GM13977 (cell line): ENCODE results near the gene MKLN1.

ENCODE experiments used
- DNase-seq: peaks from one replicate; pipeline ENCODE4 v3.0.0; 2012; ENCODE audit warnings: low spot score
- in situ Hi-C: fragments of 300-500 bp; cut with MboI; formaldehyde crosslinking; loops from one replicate; pipeline ENCODE4 v1.12.0; 2022; ENCODE audit warnings: low sequenced_read_pairs, low pct_unique_long_range_greater_than_20kb, mixed read lengths, inconsistent platforms; ENCODE audit not compliant: unreplicated experiment
- TF ChIP-seq, protein P1 (sequence below): IDR thresholded peaks from 2 replicates; pipeline ENCODE4 v1.5.1; 2012; ENCODE audit warnings: mild to moderate bottlenecking, control low read depth; ENCODE audit not compliant: insufficient read depth; ENCODE audit errors: extremely low read depth, missing control alignments

The MKLN1 gene

DNA sequence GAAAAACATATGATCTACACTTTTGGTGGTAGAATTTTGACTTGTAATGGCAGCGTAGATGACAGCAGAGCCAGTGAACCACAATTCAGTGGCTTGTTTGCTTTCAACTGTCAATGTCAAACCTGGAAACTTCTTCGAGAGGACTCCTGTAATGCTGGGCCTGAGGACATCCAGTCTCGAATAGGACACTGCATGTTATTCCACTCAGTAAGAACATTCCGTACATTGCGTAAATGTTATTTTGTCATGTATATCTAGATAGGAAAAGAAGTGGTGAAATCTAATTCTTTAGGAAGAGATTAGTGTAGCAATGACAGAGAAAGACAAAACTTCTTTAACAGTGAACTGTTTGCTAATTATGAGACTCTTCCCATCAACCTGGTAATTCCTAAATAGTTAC, 115.8 kb downstream of the MKLN1 start:
- in situ Hi-C loops, result no loop called here

DNA sequence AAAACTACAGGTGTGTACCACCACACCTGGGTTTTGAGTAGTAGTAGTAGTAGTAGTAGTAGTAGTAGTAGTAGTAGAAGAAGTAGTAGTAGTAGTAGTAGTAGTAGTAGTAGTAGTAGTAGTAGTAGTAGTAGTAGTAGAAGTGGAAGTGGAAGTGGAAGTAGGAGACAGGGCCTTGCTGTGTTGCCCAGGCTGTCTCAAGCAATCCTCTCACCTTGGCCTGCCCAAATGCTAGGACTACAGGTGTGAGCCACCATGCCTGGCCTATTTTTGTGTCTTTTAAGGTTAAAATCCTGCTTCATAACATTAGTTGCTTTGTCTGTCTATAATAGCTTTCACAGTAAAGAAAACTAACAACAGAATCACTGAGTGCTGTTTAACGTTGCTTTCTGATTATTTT, 117.0 kb downstream of the MKLN1 start:
- no peak for DNase-seq
- TF ChIP-seq, protein P1, sequence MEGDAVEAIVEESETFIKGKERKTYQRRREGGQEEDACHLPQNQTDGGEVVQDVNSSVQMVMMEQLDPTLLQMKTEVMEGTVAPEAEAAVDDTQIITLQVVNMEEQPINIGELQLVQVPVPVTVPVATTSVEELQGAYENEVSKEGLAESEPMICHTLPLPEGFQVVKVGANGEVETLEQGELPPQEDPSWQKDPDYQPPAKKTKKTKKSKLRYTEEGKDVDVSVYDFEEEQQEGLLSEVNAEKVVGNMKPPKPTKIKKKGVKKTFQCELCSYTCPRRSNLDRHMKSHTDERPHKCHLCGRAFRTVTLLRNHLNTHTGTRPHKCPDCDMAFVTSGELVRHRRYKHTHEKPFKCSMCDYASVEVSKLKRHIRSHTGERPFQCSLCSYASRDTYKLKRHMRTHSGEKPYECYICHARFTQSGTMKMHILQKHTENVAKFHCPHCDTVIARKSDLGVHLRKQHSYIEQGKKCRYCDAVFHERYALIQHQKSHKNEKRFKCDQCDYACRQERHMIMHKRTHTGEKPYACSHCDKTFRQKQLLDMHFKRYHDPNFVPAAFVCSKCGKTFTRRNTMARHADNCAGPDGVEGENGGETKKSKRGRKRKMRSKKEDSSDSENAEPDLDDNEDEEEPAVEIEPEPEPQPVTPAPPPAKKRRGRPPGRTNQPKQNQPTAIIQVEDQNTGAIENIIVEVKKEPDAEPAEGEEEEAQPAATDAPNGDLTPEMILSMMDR, result no peak
- in situ Hi-C loops, result no loop called here

More for the DNA sequence above, 115.8 kb downstream of the MKLN1 start:
- TF ChIP-seq, protein P1, result no peak
- no peak for DNase-seq

GRCh38 chr7:131449373-131449902, 121.8 kb downstream of the MKLN1 start:
- TF ChIP-seq, protein P1, result no peak
- DNase-seq, result no peak
- in situ Hi-C loops, result no loop called here

DNA sequence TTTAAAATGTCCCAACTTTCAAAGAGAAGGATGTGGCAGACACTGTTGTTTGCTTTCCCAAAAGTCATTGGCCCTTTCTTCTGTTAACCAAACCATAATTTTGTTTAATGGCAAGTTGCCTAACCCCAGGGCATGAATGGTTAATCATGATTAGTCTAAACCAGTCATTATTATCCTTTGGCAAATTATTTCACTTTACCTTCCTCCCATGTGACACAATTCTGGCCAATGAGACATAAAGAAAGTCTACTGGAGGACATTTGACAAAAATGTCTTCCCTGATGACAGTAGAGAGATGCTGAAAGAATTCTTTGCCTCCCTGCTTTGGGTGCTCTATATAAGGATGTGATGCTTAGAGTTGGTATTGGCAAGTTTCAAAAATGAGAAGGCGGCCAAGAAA, 126.8 kb downstream of the MKLN1 start:
- TF ChIP-seq, protein P1, result no peak
- in situ Hi-C loops, result no loop called here
- no peak for DNase-seq

DNA sequence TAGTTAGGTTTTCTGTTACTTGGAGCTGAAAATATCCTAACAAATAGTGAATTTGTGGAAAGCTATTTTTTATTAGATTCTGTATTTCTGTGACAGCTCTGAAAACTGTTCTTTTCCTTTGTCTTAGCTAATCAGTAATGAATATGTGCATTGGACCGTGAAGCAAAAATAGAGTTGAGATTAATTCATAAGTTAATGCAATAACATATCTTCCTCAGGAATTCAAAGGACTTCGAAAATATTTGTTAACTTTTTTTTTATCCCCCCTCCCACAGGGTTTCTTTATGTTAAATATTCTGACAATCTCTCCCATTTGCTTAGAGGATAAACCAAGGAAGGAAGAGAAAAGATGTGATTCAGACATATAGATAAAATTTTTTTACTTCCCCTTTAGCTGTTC, 127.3 kb downstream of the MKLN1 start:
- DNase-seq, result no peak
- in situ Hi-C loops, result no loop called here
- TF ChIP-seq, protein P1, result no peak

DNA sequence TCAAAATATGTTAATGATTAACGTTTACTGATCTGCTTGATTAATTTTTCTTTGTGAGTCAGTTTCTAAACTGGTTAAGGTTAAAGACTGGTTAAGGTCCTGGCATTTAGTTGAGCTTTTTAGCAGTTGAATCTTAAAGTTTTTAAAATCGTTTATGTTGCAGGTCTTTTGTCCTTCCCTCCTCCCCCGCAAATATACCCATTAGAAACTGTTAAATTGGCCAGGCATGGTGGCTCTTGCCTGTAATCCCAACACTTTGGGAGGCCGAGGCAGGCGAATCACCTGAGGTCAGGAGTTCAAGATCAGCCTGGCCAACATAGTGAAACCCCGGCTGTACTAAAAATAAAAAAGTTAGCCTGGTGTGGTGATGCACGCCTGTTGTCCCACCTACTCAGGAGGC, 127.9 kb downstream of the MKLN1 start:
- TF ChIP-seq, protein P1, result no peak
- no peak for DNase-seq
- in situ Hi-C loops, result no loop called here

DNA sequence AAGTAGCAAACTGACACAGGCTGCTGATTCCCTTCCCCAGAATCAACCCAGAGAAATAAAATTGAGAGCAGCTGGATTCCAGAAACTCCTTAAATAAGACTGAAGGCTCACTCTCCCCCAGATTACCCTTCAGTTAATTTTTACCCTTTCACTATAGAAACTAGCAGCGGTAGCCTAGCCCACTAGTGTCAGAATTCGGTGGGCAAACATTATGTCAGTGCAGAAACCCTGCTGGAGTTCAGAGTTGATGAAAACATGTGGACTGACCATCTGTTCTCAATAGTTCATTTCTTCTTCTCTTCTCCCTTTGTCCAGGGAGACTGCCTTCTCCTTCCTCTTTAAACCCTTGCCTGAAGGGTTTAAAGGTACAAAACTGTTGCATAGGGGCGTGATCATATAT, 128.7 kb downstream of the MKLN1 start:
- in situ Hi-C loops, result no loop called here
- no peak for DNase-seq
- TF ChIP-seq, protein P1, result no peak
